ENCODE results near the gene ADGRV1.

GRCh38 chr5:91049112-91049511 is 490.5 kb downstream of the ADGRV1 start:
- TF ChIP-seq CTCF (IDR thresholded peaks at IDR 0.05; ENCODE audit: extremely low read depth in 1 of 2, insufficient read depth in 1 of 2, low read depth in 1 of 2, low read length in 2 of 2) (no peak), JUN (IDR thresholded peaks at IDR 0.05; ENCODE audit: borderline replicate concordance, insufficient read depth, insufficient read length, low read depth) (no peak), EZH2 (IDR thresholded peaks at IDR 0.05; ENCODE audit: borderline replicate concordance, low read depth, low read length, severe bottlenecking) (no peak), POLR2AphosphoS5 (IDR thresholded peaks at IDR 0.05; ENCODE audit: insufficient read depth, low read depth, low read length) (no peak), POLR2A (IDR thresholded peaks at IDR 0.05; ENCODE audit: low read depth, low read length) (no peak), GATA2 (IDR thresholded peaks at IDR 0.05; ENCODE audit: insufficient read depth, insufficient read length, low read depth, low read length) (no peak), FOS (IDR thresholded peaks at IDR 0.05; ENCODE audit: borderline replicate concordance, insufficient read depth, low read length) (no peak), MYC (IDR thresholded peaks at IDR 0.05; ENCODE audit: low read depth, low read length) (no peak)
- TF ChIP-seq, protein P1, sequence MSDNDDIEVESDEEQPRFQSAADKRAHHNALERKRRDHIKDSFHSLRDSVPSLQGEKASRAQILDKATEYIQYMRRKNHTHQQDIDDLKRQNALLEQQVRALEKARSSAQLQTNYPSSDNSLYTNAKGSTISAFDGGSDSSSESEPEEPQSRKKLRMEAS (IDR thresholded peaks at IDR 0.05; ENCODE audit: insufficient read depth, insufficient read length): no peak
